Esophagus (tissue), 2 donors: ENCODE results near the gene PHF5A. TPM values are rescaled to one million over a fixed set of nuclear protein-coding genes. Genes with fewer than 3 reads are reported as not detected.

Experiments used
- H3K27ac ChIP-seq, 2 donors: one replicate each; pipeline ENCODE4 v1.5.1; 2013; ENCODE audit warnings: low read depth in 2 of 2, mild to moderate bottlenecking in 2 of 2, inconsistent platforms in 1 of 2, low read length in 1 of 2, moderate library complexity in 1 of 2
- H3K27me3 ChIP-seq, 2 donors: one replicate each; pipeline ENCODE4 v1.6.1; 2013; ENCODE audit warnings: low read length in 2 of 2, control low read depth in 1 of 2, mild to moderate bottlenecking in 1 of 2; ENCODE audit not compliant: insufficient read depth in 2 of 2, control insufficient read depth in 1 of 2
- H3K36me3 ChIP-seq, 2 donors: one replicate each; pipeline ENCODE4 v1.6.1; 2013; ENCODE audit warnings: low read length in 1 of 2; ENCODE audit not compliant: control insufficient read depth in 2 of 2, insufficient read depth in 2 of 2
- H3K4me1 ChIP-seq, 2 donors: one replicate each; pipeline ENCODE4 v1.6.1; 2013; ENCODE audit warnings: low read length in 1 of 2; ENCODE audit not compliant: control insufficient read depth in 2 of 2, insufficient read depth in 2 of 2
- H3K4me3 ChIP-seq, 2 donors: one replicate each; pipeline ENCODE4 v1.5.1; 2013; ENCODE audit warnings: low read length in 2 of 2, mild to moderate bottlenecking in 2 of 2, low read depth in 1 of 2, moderate library complexity in 1 of 2
- H3K9me3 ChIP-seq, 2 donors: one replicate each; pipeline ENCODE4 v1.6.1; 2013; ENCODE audit warnings: mild to moderate bottlenecking in 2 of 2, low read depth in 1 of 2, low read length in 1 of 2, moderate library complexity in 1 of 2; ENCODE audit not compliant: control insufficient read depth in 2 of 2, insufficient read depth in 1 of 2
- WGBS, 2 donors: extraction: QIAGEN DNeasy Blood & Tissue Kit; methylation state at CpG; one replicate each; pipeline ENCODE4 v1.1.7; 2013; 5-methylcytosine and 5-hydroxymethylcytosine counted together
- polyA plus RNA-seq, 2 donors: library from polyadenylated mRNA; stranded (reverse); fragments of 200-250 nt; gene quantifications; one replicate each; pipeline ENCODE4 v1.2.3, GENCODE V29; 2013
- donor health status: healthy with polysubstance abuse.
- donor health status: Bipolar disorder and iron deficiency.

PHF5A gene
- polyA plus RNA-seq, 2 donors, result 41.4 to 61.8 TPM

DNA sequence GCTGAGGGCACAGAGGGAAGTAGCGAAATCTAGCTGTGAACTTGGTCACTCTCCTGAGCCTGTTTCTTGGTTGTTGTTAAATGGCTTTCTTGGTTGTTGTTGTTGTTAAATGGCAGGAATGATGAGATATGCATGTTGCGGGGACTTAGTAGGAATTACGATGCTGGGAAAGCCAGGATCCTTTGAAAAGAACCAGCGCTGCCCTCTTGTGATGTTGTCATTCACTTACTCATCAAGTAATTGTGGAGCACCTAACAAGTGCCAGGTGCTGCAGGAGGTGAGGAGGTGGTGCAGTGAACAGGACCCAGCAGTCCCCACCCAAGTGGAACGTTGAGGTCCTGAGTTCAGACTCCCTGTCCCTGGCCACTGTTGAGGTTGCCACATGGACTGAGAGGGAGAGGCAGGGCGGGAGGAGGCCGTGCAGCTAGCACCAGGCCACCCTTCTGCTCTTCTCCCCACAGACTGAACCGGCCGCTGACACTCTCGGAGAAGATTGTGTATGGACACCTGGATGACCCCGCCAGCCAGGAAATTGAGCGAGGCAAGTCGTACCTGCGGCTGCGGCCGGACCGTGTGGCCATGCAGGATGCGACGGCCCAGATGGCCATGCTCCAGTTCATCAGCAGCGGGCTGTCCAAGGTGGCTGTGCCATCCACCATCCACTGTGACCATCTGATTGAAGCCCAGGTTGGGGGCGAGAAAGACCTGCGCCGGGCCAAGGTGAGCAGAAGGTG, 39.0 kb upstream of the PHF5A start:
- no peak overlapping the region for H3K27ac ChIP-seq
- peaks cover under 1 to 6% of the 10 kb centered on the region in 2 donors for H3K4me1 ChIP-seq
- H3K27me3 ChIP-seq, result no peaks in the 10 kb centered on the region
- peaks cover 3 to 22% of the 10 kb centered on the region in 2 donors for H3K36me3 ChIP-seq
- H3K4me3 ChIP-seq, result no peak overlapping the region
- H3K9me3 ChIP-seq, result no peaks in the 10 kb centered on the region
- 90% methylated on average over 23 of the region's 23 CpGs for WGBS, 2 donors

DNA sequence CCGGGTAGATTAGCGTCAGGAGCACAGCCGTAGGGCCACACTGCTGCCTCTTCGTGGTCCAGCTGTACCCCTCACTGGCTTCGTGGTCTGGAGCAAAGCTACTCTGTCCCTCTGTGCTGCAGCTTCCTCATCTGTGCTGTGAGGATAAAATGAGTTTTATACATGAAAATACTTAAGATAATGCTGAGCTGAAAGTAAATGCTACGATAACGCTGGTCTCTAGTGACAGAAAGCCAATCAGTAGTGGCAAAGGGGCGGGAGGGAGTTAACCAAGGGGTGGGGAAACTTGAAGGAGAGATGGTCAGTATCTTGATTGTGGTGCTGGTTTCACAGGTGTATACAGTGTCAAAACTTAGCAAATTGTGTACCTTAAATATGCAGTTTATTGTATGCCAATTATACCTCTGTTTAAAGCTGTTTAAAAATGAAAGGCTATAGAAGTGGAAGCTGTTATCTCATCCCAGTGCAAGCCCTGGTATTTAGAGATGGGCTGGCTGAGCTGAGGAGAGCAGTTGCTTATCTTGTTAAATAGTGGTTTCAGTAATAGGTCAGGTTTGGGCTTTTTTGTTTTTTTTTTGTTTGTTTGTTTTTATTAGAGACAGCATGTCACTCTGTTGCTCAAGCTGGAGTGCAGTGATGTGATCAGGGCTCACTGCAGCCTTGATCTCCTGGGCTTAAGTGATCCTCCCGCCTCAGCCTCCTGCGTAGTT, 37.2 kb upstream of the PHF5A start:
- H3K27me3 ChIP-seq, result no peaks in the 10 kb centered on the region
- WGBS, 2 donors, result 86 to 87% methylated on average over 10 of the region's 10 CpGs
- H3K4me1 ChIP-seq, result peaks cover 0 to 6% of the 10 kb centered on the region in 2 donors
- H3K27ac ChIP-seq, result no peak overlapping the region
- peaks cover 3 to 29% of the 10 kb centered on the region in 2 donors for H3K36me3 ChIP-seq
- H3K9me3 ChIP-seq, result no peaks in the 10 kb centered on the region
- H3K4me3 ChIP-seq, result no peak overlapping the region

DNA sequence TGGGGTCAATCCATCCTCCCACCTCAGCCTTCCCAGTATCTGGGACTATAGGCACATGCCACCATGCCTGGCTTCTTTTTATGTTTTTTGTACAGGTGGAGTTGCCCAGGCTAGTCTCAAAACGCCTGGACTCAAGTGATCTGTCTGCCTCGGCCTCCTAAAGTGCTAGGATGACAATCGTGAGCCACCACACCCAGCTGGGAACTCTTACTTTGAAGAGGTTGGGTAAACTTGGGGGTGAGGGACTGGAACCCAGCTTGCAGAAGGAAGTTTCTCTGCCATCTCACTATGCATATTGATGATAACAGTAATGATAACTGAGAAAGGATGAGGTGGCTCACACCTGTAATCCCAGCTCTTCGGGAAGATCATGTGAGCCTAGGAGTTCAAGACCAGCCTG, 36.3 kb upstream of the PHF5A start:
- no peak overlapping the region for H3K27ac ChIP-seq
- H3K36me3 ChIP-seq, result peaks cover 6 to 31% of the 10 kb centered on the region in 2 donors
- no peak overlapping the region for H3K4me3 ChIP-seq
- H3K27me3 ChIP-seq, result no peaks in the 10 kb centered on the region
- H3K9me3 ChIP-seq, result no peaks in the 10 kb centered on the region
- 50 to 58% methylated on average over 4 of the region's 4 CpGs for WGBS, 2 donors
- H3K4me1 ChIP-seq, result peaks cover under 1 to 6% of the 10 kb centered on the region in 2 donors

DNA sequence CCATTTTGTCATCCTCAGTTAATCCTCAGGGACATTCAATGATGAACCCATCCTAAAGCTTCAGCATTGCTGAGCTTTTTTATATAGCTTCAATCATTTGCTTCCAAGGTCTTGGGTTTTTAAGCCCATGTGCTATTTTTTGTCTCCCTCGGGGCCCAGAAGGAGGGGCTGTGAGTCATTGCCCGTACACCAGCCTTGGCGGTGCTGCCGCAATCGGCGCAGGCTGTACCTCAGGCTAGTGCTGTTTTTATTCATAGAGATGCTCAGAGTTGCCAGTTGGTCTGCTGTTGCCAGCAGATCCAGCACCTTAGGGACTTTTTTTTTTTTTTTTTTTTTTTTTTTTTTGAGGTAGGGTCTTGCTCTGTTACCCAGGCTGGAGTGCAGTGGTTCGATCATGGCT, 35.9 kb upstream of the PHF5A start:
- no peak overlapping the region for H3K4me3 ChIP-seq
- H3K4me1 ChIP-seq, result peaks cover 4 to 6% of the 10 kb centered on the region in 2 donors
- H3K27me3 ChIP-seq, result no peaks in the 10 kb centered on the region
- H3K36me3 ChIP-seq, result peaks cover 7 to 34% of the 10 kb centered on the region in 2 donors
- no peaks in the 10 kb centered on the region for H3K9me3 ChIP-seq
- WGBS, 2 donors, result 41 to 61% methylated on average over 7 of the region's 7 CpGs
- no peak overlapping the region for H3K27ac ChIP-seq

DNA sequence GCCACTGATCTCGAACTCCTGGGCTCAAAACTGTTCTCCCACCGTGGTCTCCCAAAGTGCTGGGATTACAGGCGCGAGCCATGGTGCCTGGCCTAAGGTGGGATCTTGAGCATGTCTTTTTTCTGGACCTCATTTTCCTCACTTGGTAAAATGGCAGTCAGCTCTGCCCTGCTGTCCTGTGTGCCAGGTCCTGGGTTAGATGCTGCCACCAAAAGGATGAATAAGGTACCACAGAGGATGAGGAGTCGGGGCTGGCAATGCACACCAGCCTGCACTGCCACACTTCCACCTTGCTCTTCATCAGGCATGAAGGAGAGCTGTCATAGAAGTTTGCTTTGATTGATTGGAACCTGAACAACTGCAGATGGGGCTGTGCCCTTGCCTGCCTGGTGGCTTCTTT, 32.7 kb upstream of the PHF5A start:
- Histone ChIP-seq H3K9me3 (no peaks in the 10 kb centered on the region), H3K4me1 (peaks cover 3 to 6% of the 10 kb centered on the region in 2 donors), H3K4me3 (no peak overlapping the region), H3K27me3 (no peaks in the 10 kb centered on the region), H3K36me3 (peaks cover 4 to 20% of the 10 kb centered on the region in 2 donors), H3K27ac (no peak overlapping the region)
- 88 to 89% methylated on average over 5 of the region's 5 CpGs for WGBS, 2 donors

DNA sequence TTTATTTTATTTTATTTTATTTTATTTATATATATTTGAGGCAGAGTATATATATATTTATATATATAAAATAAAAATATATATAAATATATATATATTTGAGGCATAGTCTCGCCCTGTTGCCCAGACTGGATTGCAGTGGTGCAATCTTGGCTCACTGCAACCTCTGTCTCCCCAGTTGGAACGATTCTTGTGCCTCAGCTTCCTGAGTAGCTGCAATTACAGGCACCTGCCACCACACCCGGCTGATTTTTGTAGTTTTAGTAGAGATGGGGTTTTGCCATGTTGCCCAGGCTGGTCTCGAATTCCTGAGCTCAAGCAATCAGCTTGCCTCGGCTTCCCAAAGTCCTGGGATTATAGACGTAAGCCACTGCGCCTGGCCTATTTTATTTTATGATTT, 31.8 kb upstream of the PHF5A start:
- Histone ChIP-seq H3K4me1 (peaks cover 3 to 6% of the 10 kb centered on the region in 2 donors), H3K36me3 (peaks cover 4 to 20% of the 10 kb centered on the region in 2 donors), H3K27ac (no peak overlapping the region), H3K9me3 (no peaks in the 10 kb centered on the region), H3K27me3 (no peaks in the 10 kb centered on the region), H3K4me3 (no peak overlapping the region)
- WGBS, 2 donors, result 74 to 78% methylated on average over 7 of the region's 7 CpGs

DNA sequence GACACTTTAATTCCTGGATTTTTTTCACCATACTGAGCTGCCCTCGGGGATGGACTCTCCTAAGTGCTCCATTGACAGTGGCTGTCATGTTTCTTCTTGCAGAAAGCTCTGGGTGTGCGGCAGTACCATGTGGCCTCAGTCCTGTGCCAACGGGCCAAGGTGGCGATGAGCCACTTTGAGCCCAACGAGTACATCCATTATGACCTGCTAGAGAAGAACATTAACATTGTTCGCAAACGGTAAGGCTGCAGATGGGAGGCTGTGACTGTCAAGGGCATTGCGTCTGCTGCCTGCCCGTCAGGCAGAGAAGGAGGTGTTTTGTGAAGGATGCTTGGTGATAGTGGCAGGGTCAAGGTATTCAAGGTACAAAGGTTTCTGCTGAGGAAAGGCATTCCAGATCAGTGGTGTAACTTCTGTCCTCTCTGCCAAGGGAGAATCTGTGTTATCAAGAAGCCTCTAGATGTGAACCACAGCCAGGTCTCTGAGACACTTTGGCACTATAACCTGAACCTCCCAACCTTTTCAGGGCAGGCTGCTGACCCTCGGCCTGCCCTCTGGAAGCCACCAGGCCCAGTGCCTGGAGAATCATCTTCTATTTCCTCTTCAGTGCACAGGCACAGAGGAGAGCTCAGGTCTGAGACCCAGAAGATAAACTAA, 31.3 kb upstream of the PHF5A start:
- WGBS, 2 donors, result 57 to 63% methylated on average over 10 of the region's 10 CpGs
- Histone ChIP-seq H3K9me3 (no peaks in the 10 kb centered on the region), H3K4me3 (no peak overlapping the region), H3K36me3 (peaks cover 4 to 23% of the 10 kb centered on the region in 2 donors), H3K4me1 (peaks cover 3 to 6% of the 10 kb centered on the region in 2 donors), H3K27me3 (no peaks in the 10 kb centered on the region), H3K27ac (peak overlapping the region in 1 of 2 donors; percentile 15)

DNA sequence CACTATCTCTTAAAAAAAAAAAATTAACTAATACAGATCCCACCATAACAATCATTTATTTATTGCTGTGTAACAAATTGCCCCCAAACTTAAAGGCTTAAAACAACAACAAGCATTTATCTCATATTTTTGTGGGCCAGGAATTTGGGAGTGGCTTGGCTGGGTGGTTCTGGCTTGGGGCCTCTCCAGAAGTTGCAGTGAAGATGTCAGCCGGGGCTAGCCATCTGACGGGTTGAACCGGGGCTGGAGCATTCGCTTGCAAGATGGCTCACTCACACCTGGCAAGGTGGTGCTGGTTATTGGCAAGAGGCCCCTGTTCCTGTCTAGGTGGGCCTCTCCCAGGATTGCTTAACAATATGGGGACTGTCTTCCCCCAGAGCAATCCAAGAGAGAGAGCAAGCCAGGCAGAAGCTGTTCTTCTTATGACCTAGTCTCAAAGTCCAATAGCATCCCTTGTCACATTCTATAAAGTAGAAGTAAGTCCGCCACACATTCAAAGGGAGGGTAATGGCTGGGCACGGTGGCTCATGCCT, 29.9 kb upstream of the PHF5A start:
- 41 to 61% methylated on average over 6 of the region's 6 CpGs for WGBS, 2 donors
- peaks cover 3 to 6% of the 10 kb centered on the region in 2 donors for H3K4me1 ChIP-seq

DNA sequence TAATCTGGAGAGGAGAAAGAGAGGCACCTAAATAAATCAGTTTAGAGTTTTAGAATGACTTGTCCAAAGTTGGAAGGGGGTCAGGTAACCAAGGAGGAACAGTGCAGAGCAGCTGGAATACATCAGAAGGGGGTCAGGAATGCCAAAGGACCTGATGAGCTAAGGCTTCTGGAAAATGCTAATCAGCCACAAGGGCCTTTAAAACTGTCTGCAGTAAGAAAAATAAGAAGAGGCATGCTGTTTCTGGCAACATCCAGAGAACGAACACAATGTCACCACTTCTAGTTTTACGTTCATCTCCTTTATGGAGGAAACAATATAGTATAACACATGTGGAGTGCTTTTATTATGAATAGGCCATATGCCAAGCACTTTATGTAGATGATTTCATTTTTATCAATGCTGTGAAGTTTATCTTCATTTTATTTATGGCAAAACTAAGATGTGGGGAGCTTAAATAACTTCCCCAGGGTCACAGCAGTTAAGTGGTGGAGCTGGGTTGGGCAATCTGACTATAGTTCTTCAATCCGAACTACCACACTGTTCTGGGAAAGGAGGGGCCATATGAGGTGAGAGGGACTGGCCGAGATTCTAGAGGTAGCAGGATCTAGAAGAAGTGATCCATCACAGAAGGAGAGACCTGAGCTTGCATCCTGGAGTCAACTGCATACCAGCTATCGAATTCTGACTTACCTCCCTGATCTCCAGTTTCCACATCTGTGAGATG, 23.0 kb upstream of the PHF5A start:
- H3K9me3 ChIP-seq, result no peaks in the 10 kb centered on the region
- no peak overlapping the region for H3K4me3 ChIP-seq
- H3K4me1 ChIP-seq, result peaks cover 0 to 3% of the 10 kb centered on the region in 2 donors
- 71 to 72% methylated on average over 5 of the region's 5 CpGs for WGBS, 2 donors
- no peak overlapping the region for H3K27ac ChIP-seq
- no peaks in the 10 kb centered on the region for H3K27me3 ChIP-seq
- H3K36me3 ChIP-seq, result peaks cover 0 to 6% of the 10 kb centered on the region in 2 donors

More for the DNA sequence above, 29.9 kb upstream of the PHF5A start:
- Histone ChIP-seq H3K4me3 (no peak overlapping the region), H3K36me3 (peaks cover 4 to 23% of the 10 kb centered on the region in 2 donors), H3K27ac (peak overlapping the region; percentile 22 to 35), H3K27me3 (no peaks in the 10 kb centered on the region), H3K9me3 (no peaks in the 10 kb centered on the region)
